Activated B cell treated with CpG ODN at 0.5 μM for 24 hours (primary cell): Measurements from ENCODE around the gene ACCSL. TPM values are rescaled to one million over a fixed set of nuclear protein-coding genes. Genes with fewer than 3 reads are reported as not detected.

ENCODE experiments used
- ATAC-seq: fragments of 200-7000 bp; cut with Tn5 transposase; one replicate; pipeline ENCODE4 v1.10.0; 2021; ENCODE audit warnings: low read depth, mild to moderate bottlenecking, moderate library complexity
- CTCF ChIA-PET: fragments of 350-600 bp; sonication (Branson Sonifier 250); formaldehyde crosslinking; loops from one replicate; lab custom pipeline; 2021; ENCODE audit warnings: antibody characterized with exemption; lab: Charles Lee
- POLR2A ChIA-PET: fragments of 350-600 bp; sonication (Branson Sonifier 250); formaldehyde crosslinking; loops from one replicate; lab custom pipeline; 2021; ENCODE audit warnings: antibody characterized with exemption; lab: Charles Lee
- DNase-seq: peaks from one replicate; pipeline ENCODE4 v3.0.0; 2022
- H3K27ac Mint-ChIP-seq: one replicate; pipeline ENCODE4 v1.8.0; 2020; ENCODE audit warnings: mixed read lengths
- H3K27me3 Mint-ChIP-seq: one replicate; pipeline ENCODE4 v1.8.0; 2021; ENCODE audit warnings: mixed read lengths
- H3K36me3 Mint-ChIP-seq: one replicate; pipeline ENCODE4 v1.8.0; 2021; ENCODE audit warnings: low read depth, mixed read lengths
- H3K4me1 Mint-ChIP-seq: one replicate; pipeline ENCODE4 v1.8.0; 2021; ENCODE audit warnings: mixed read lengths
- H3K4me3 Mint-ChIP-seq: one replicate; pipeline ENCODE4 v1.8.0; 2020; ENCODE audit warnings: mild to moderate bottlenecking, mixed read lengths
- H3K9me3 Mint-ChIP-seq: one replicate; pipeline ENCODE4 v1.8.0; 2020; ENCODE audit warnings: mixed read lengths
- CTCF ChIP-seq: fragments of 200-600 bp; IDR thresholded peaks from one replicate; pipeline ENCODE4 v1.8.0; 2022; ENCODE audit warnings: antibody characterized with exemption, mild to moderate bottlenecking
- intact Hi-C: fragments of 100-400 bp; cut with micrococcal nuclease; formaldehyde crosslinking; loops from one replicate; pipeline ENCODE4 v1.15.1; 2024
- total RNA-seq: library from RNA; stranded (reverse); gene quantifications from 2 replicates; pipeline ENCODE4 v1.2.3, GENCODE V29; 2022

Gene ACCSL
- total RNA-seq, 1 donor from 2014 or later, result not detected

- Mint-ChIP-seq H3K4me1 (no peaks in the 10 kb centered on the region), H3K27ac (no peak overlapping the region), H3K9me3 (peaks cover 9% of the 10 kb centered on the region), H3K4me3 (no peak overlapping the region), H3K27me3 (peaks cover 29% of the 10 kb centered on the region), H3K36me3 (no peaks in the 10 kb centered on the region)
- no peak for DNase-seq
- CTCF ChIA-PET, result no interaction called here
- intact Hi-C loops, result no loop called here
- ATAC-seq, result no peak
- TF ChIP-seq CTCF, result no peak
- POLR2A ChIA-PET, result no interaction called here
Observed at GRCh38 chr11:44029507-44029845, 18.3 kb upstream of the ACCSL start.

GRCh38 chr11:44029977-44030911, 17.5 kb upstream of the ACCSL start:
- ATAC-seq, result no peak
- Mint-ChIP-seq H3K27ac (no peak overlapping the region), H3K9me3 (peaks cover 9% of the 10 kb centered on the region), H3K4me3 (no peak overlapping the region), H3K36me3 (no peaks in the 10 kb centered on the region), H3K27me3 (peaks cover 29% of the 10 kb centered on the region), H3K4me1 (no peaks in the 10 kb centered on the region)
- CTCF ChIA-PET, result no interaction called here
- TF ChIP-seq CTCF, result no peak
- DNase-seq, result no peak
- intact Hi-C loops, result no loop called here
- POLR2A ChIA-PET, result no interaction called here

GRCh38 chr11:44030996-44031395, 16.8 kb upstream of the ACCSL start:
- POLR2A ChIA-PET, result no interaction called here
- intact Hi-C loops, result no loop called here

GRCh38 chr11:44031549-44031948, 16.2 kb upstream of the ACCSL start:
- Mint-ChIP-seq H3K9me3 (peaks cover 5% of the 10 kb centered on the region), H3K36me3 (no peaks in the 10 kb centered on the region), H3K4me1 (no peaks in the 10 kb centered on the region), H3K4me3 (no peak overlapping the region), H3K27ac (no peak overlapping the region), H3K27me3 (peaks cover 29% of the 10 kb centered on the region)
- POLR2A ChIA-PET, result no interaction called here
- CTCF ChIA-PET, result no interaction called here
- no peak for ATAC-seq
- no peak for DNase-seq
- TF ChIP-seq CTCF, result no peak
- intact Hi-C loops, result no loop called here

More at GRCh38 chr11:44030996-44031395, 16.8 kb upstream of the ACCSL start:
- Mint-ChIP-seq H3K9me3 (peaks cover 9% of the 10 kb centered on the region), H3K27me3 (peaks cover 29% of the 10 kb centered on the region), H3K4me1 (no peaks in the 10 kb centered on the region), H3K4me3 (no peak overlapping the region), H3K36me3 (no peaks in the 10 kb centered on the region), H3K27ac (no peak overlapping the region)
- no peak for TF ChIP-seq CTCF
- ATAC-seq (no peak), DNase-seq (no peak)
- CTCF ChIA-PET, result no interaction called here

- no peaks in the 10 kb centered on the region for H3K9me3 Mint-ChIP-seq
- H3K4me1 Mint-ChIP-seq, result no peaks in the 10 kb centered on the region
- intact Hi-C loops, result no loop called here
- POLR2A ChIA-PET, result no interaction called here
- no peak for DNase-seq
- H3K27ac Mint-ChIP-seq, result no peak overlapping the region
- H3K36me3 Mint-ChIP-seq, result no peaks in the 10 kb centered on the region
- no peak overlapping the region for H3K4me3 Mint-ChIP-seq
- TF ChIP-seq CTCF, result no peak
- peaks cover 25% of the 10 kb centered on the region for H3K27me3 Mint-ChIP-seq
- ATAC-seq, result no peak
- CTCF ChIA-PET, result no interaction called here
Observed at GRCh38 chr11:44032299-44033085, 15.3 kb upstream of the ACCSL start.
